ENCODE data around the gene MGST3. TPM values are rescaled to one million over a fixed set of nuclear protein-coding genes. Genes with fewer than 3 reads are reported as not detected.
A peak's percentile ranks its signal among the peaks of the same experiment; 100 is the strongest.

The MGST3 gene
- total and polyA plus RNA-seq, 2 experiments from 2014 or later: 84.5 to 262 TPM

GRCh38 chr1:165635329-165635728 lies 4.3 kb downstream of the MGST3 start (continued):
- no peak for TF ChIP-seq ZNF462 (CRISPR knock-in tag; IDR thresholded peaks at IDR 0.05)

GRCh38 chr1:165635823-165636222 lies 4.8 kb downstream of the MGST3 start:
- H3K9me3 Mint-ChIP-seq: no peaks in the 10 kb centered on the region
- H3K27me3 Mint-ChIP-seq (ENCODE audit: insufficient read depth, low read depth, poor library complexity): peaks cover 10% of the 10 kb centered on the region
- no peak for DNase-seq (ENCODE audit: low spot score)
- H3K36me3 Mint-ChIP-seq (ENCODE audit: low read depth): no peaks in the 10 kb centered on the region
- H2AFZ ChIP-seq: no peak overlapping the region
- no peak overlapping the region for H3K4me3 Mint-ChIP-seq
- peaks cover 5% of the 10 kb centered on the region; the same call in 1 of the 2 replicates for H3K36me3 ChIP-seq (ENCODE audit: insufficient read depth)
- H3F3A ChIP-seq (replicated peaks; ENCODE audit: low read depth): no peaks in the 10 kb centered on the region
- peaks cover 12% of the 10 kb centered on the region; the same call in 1 of the 2 replicates for H4K20me1 ChIP-seq (replicated peaks; ENCODE audit: insufficient read depth)
- H3K4me1 Mint-ChIP-seq: peaks cover 37% of the 10 kb centered on the region
- H3K27ac ChIP-seq (ENCODE audit: low read depth): no peak overlapping the region
- peak overlapping the region; percentile 28; the same call in 1 of the 2 replicates for H3K27ac Mint-ChIP-seq
- no peaks in the 10 kb centered on the region for H3K9me2 ChIP-seq (ENCODE audit: insufficient read depth)
- H3K27me3 ChIP-seq (ENCODE audit: insufficient read depth): no peaks in the 10 kb centered on the region
- H3K79me2 ChIP-seq (replicated peaks; ENCODE audit: insufficient read depth): peaks cover 76% of the 10 kb centered on the region
- no peak overlapping the region for H3K4me2 ChIP-seq
- no peak for ATAC-seq
- H3K4me3 ChIP-seq: no peak overlapping the region
- peaks cover 36% of the 10 kb centered on the region for H3K4me1 ChIP-seq (ENCODE audit: insufficient read depth)
- TF ChIP-seq ZNF462 (CRISPR knock-in tag; IDR thresholded peaks at IDR 0.05): no peak
- no peak for TF ChIP-seq POLR2AphosphoS5 (IDR thresholded peaks at IDR 0.05; ENCODE audit: low read depth)
- TF ChIP-seq JUNB (IDR thresholded peaks at IDR 0.05; ENCODE audit: unreplicated experiment): no peak
- TF ChIP-seq CREB1 (CRISPR knock-in tag; IDR thresholded peaks at IDR 0.05; ENCODE audit: low read depth): no peak
- TF ChIP-seq CTCF (conservative IDR thresholded peaks at IDR 0.05; ENCODE audit: low read depth in 2 of 2): no peak
- no peak for TF ChIP-seq EZH2 (IDR thresholded peaks at IDR 0.05; ENCODE audit: low read depth, unreplicated experiment)
- no peak for TF ChIP-seq ZNF114 (CRISPR knock-in tag; IDR thresholded peaks at IDR 0.05)
